ENCODE measurements around the gene CPED1. TPM values are rescaled to one million over a fixed set of nuclear protein-coding genes. Genes with fewer than 3 reads are reported as not detected.
"Not testable (repeated sequence)": the region's sequence is repeated elsewhere in the genome, so short reads cannot be mapped to it uniquely, and the experiment has no call there.

CPED1 gene
- total RNA-seq, 1 donor from 2014 or later: 0.26 TPM

GRCh38 chr7:121123032-121123431, 134.5 kb downstream of the CPED1 start:
- no peaks in the 10 kb centered on the region for H3K27me3 ChIP-seq (ENCODE audit: control insufficient read depth, insufficient read depth, low read length)
- H3K36me3 ChIP-seq (ENCODE audit: control insufficient read depth, insufficient read depth, low read length): no peaks in the 10 kb centered on the region
- DNase-seq (ENCODE audit: low read depth): no peak
- H3K4me3 ChIP-seq (ENCODE audit: low read depth, low read length): no peak overlapping the region
- TF ChIP-seq CTCF (IDR thresholded peaks at IDR 0.05; ENCODE audit: insufficient read depth, low read length, severe bottlenecking): no peak
- no peak for FAIRE-seq

GRCh38 chr7:121125454-121125853, 136.9 kb downstream of the CPED1 start:
- H3K27me3 ChIP-seq (ENCODE audit: control insufficient read depth, insufficient read depth, low read length); H3K4me3 ChIP-seq (ENCODE audit: low read depth, low read length); H3K36me3 ChIP-seq (ENCODE audit: control insufficient read depth, insufficient read depth, low read length); FAIRE-seq; DNase-seq (ENCODE audit: low read depth): not testable (repeated sequence)

- no peaks in the 10 kb centered on the region for H3K36me3 ChIP-seq (ENCODE audit: control insufficient read depth, insufficient read depth, low read length)
- no peak for FAIRE-seq
- no peak overlapping the region for H3K4me3 ChIP-seq (ENCODE audit: low read depth, low read length)
- no peak for TF ChIP-seq CTCF (IDR thresholded peaks at IDR 0.05; ENCODE audit: insufficient read depth, low read length, severe bottlenecking)
- DNase-seq (ENCODE audit: low read depth): no peak
- H3K27me3 ChIP-seq (ENCODE audit: control insufficient read depth, insufficient read depth, low read length): no peaks in the 10 kb centered on the region
Measured at GRCh38 chr7:121126201-121126600, 137.7 kb downstream of the CPED1 start.

- H3K27me3 ChIP-seq (ENCODE audit: control insufficient read depth, insufficient read depth, low read length): no peaks in the 10 kb centered on the region
- DNase-seq (ENCODE audit: low read depth): peak; percentile 35
- no peak overlapping the region for H3K4me3 ChIP-seq (ENCODE audit: low read depth, low read length)
- FAIRE-seq: no peak
- H3K36me3 ChIP-seq (ENCODE audit: control insufficient read depth, insufficient read depth, low read length): no peaks in the 10 kb centered on the region
- TF ChIP-seq CTCF (IDR thresholded peaks at IDR 0.05; ENCODE audit: insufficient read depth, low read length, severe bottlenecking): no peak
Measured at GRCh38 chr7:121126801-121127534, 138.5 kb downstream of the CPED1 start.

GRCh38 chr7:121132940-121133339, 144.4 kb downstream of the CPED1 start:
- no peak overlapping the region for H3K4me3 ChIP-seq (ENCODE audit: low read depth, low read length)
- TF ChIP-seq CTCF (IDR thresholded peaks at IDR 0.05; ENCODE audit: insufficient read depth, low read length, severe bottlenecking): no peak
- no peaks in the 10 kb centered on the region for H3K27me3 ChIP-seq (ENCODE audit: control insufficient read depth, insufficient read depth, low read length)
- DNase-seq (ENCODE audit: low read depth) (no peak), FAIRE-seq (no peak)
- no peaks in the 10 kb centered on the region for H3K36me3 ChIP-seq (ENCODE audit: control insufficient read depth, insufficient read depth, low read length)

- no peaks in the 10 kb centered on the region for H3K27me3 ChIP-seq (ENCODE audit: control insufficient read depth, insufficient read depth, low read length)
- DNase-seq (ENCODE audit: low read depth) (no peak), FAIRE-seq (no peak)
- no peak overlapping the region for H3K4me3 ChIP-seq (ENCODE audit: low read depth, low read length)
- no peaks in the 10 kb centered on the region for H3K36me3 ChIP-seq (ENCODE audit: control insufficient read depth, insufficient read depth, low read length)
- TF ChIP-seq CTCF (IDR thresholded peaks at IDR 0.05; ENCODE audit: insufficient read depth, low read length, severe bottlenecking): no peak
Measured at GRCh38 chr7:121133444-121133843, 144.9 kb downstream of the CPED1 start.
